ENCODE results near the gene PTPRM. TPM values are rescaled to one million over a fixed set of nuclear protein-coding genes. Genes with fewer than 3 reads are reported as not detected.

PTPRM gene
- polyA plus RNA-seq, 1 donor (not counting 4 experiments of a cell fraction or from before 2014, with no cell fraction given), result 54.5 TPM

- H3K27me3 ChIP-seq (ENCODE audit: control insufficient read depth, extremely low read depth, insufficient read depth, low read length), result no peaks in the 10 kb centered on the region
- peaks cover 6% of the 10 kb centered on the region for H3K79me2 ChIP-seq (ENCODE audit: control insufficient read depth, insufficient read depth, low read length)
- no peaks in the 10 kb centered on the region for H4K20me1 ChIP-seq (ENCODE audit: control insufficient read depth, extremely low read depth, insufficient read depth, low read length)
- no peak overlapping the region for H3K27ac ChIP-seq (ENCODE audit: control insufficient read depth, insufficient read depth, low read length)
- no peaks in the 10 kb centered on the region for H3K9me3 ChIP-seq (ENCODE audit: control insufficient read depth, low read depth, low read length)
- H3K9ac ChIP-seq (ENCODE audit: control insufficient read depth, extremely low read depth, insufficient read depth, low read length), result no peak overlapping the region
- H3K4me1 ChIP-seq (ENCODE audit: control insufficient read depth, extremely low read depth, insufficient read depth, low read length), result peaks cover 20% of the 10 kb centered on the region
- H2AFZ ChIP-seq (ENCODE audit: control insufficient read depth, low read length), result no peak overlapping the region
- DNase-seq (ENCODE audit: low read depth, low spot score) (no peak), FAIRE-seq (no peak)
- no peak overlapping the region for H3K4me3 ChIP-seq (ENCODE audit: control insufficient read depth in 2 of 3, extremely low read depth in 1 of 3, insufficient read depth in 2 of 3, low read depth in 1 of 3, low read length in 3 of 3)
- no peak overlapping the region for H3K4me2 ChIP-seq (ENCODE audit: control insufficient read depth, extremely low read depth, insufficient read depth, low read depth, low read length)
- dilution Hi-C loops (cut with MboI; ENCODE audit: extremely low pct_ligation_motif_present, low sequenced_read_pairs), result no loop called here
- TF ChIP-seq EZH2 (IDR thresholded peaks at IDR 0.05; ENCODE audit: low read length), result no peak
- TF ChIP-seq CTCF (optimal IDR thresholded peaks at IDR 0.05 in 1 of 3, IDR thresholded peaks at IDR 0.05 in 1 of 3, conservative IDR thresholded peaks at IDR 0.05 in 1 of 3; ENCODE audit: extremely low read depth in 1 of 3, insufficient read depth in 2 of 3, low read length in 3 of 3), result no peak
- H3K36me3 ChIP-seq (ENCODE audit: control insufficient read depth in 2 of 2, extremely low read depth in 1 of 2, insufficient read depth in 2 of 2, low read length in 2 of 2), result no peaks in the 10 kb centered on the region
- H3K9me1 ChIP-seq (ENCODE audit: control insufficient read depth, extremely low read depth, insufficient read depth, low read length), result no peaks in the 10 kb centered on the region
These were observed 59.2 kb downstream of the PTPRM start for GRCh38 chr18:7626175-7626921.

- Histone ChIP-seq H4K20me1 (ENCODE audit: control insufficient read depth, extremely low read depth, insufficient read depth, low read length) (no peaks in the 10 kb centered on the region), H3K4me1 (ENCODE audit: control insufficient read depth, extremely low read depth, insufficient read depth, low read length) (peaks cover 20% of the 10 kb centered on the region), H3K4me2 (ENCODE audit: control insufficient read depth, extremely low read depth, insufficient read depth, low read depth, low read length) (no peak overlapping the region), H3K9me1 (ENCODE audit: control insufficient read depth, extremely low read depth, insufficient read depth, low read length) (no peaks in the 10 kb centered on the region), H3K9me3 (ENCODE audit: control insufficient read depth, low read depth, low read length) (no peaks in the 10 kb centered on the region), H3K27me3 (ENCODE audit: control insufficient read depth, extremely low read depth, insufficient read depth, low read length) (no peaks in the 10 kb centered on the region), H3K27ac (ENCODE audit: control insufficient read depth, insufficient read depth, low read length) (no peak overlapping the region), H3K9ac (ENCODE audit: control insufficient read depth, extremely low read depth, insufficient read depth, low read length) (no peak overlapping the region), H3K4me3 (ENCODE audit: control insufficient read depth in 2 of 3, extremely low read depth in 1 of 3, insufficient read depth in 2 of 3, low read depth in 1 of 3, low read length in 3 of 3) (no peak overlapping the region), H3K79me2 (ENCODE audit: control insufficient read depth, insufficient read depth, low read length) (peaks cover 6% of the 10 kb centered on the region), H3K36me3 (ENCODE audit: control insufficient read depth in 2 of 2, extremely low read depth in 1 of 2, insufficient read depth in 2 of 2, low read length in 2 of 2) (no peaks in the 10 kb centered on the region), H2AFZ (ENCODE audit: control insufficient read depth, low read length) (no peak overlapping the region)
- dilution Hi-C loops (cut with MboI; ENCODE audit: extremely low pct_ligation_motif_present, low sequenced_read_pairs), result no loop called here
- FAIRE-seq, result peak; percentile 64
- DNase-seq (ENCODE audit: low read depth, low spot score), result peak; percentile 9
- TF ChIP-seq EZH2 (IDR thresholded peaks at IDR 0.05; ENCODE audit: low read length) (no peak), CTCF (optimal IDR thresholded peaks at IDR 0.05 in 1 of 3, IDR thresholded peaks at IDR 0.05 in 1 of 3, conservative IDR thresholded peaks at IDR 0.05 in 1 of 3; ENCODE audit: extremely low read depth in 1 of 3, insufficient read depth in 2 of 3, low read length in 3 of 3) (peak; percentile 10 to 71 (median 21))
These were observed 59.9 kb downstream of the PTPRM start for GRCh38 chr18:7626922-7627440.
